ENCODE results near the gene KCNJ4.
"Not testable (repeated sequence)": the region's sequence is repeated elsewhere in the genome, so short reads cannot be mapped to it uniquely, and the experiment has no call there.

The KCNJ4 gene

GRCh38 chr22:38481871-38482332 lies 26.9 kb upstream of the KCNJ4 start:
- no peak for ATAC-seq
- no peak for DNase-seq
- peaks cover 21% of the 10 kb centered on the region for H3K4me1 Mint-ChIP-seq
- no peaks in the 10 kb centered on the region for H3K27me3 Mint-ChIP-seq
- no peak overlapping the region for H3K4me3 Mint-ChIP-seq
- no peaks in the 10 kb centered on the region for H3K9me3 Mint-ChIP-seq
- peak overlapping the region in 1 of 2 donors; percentile 88 for H3K27ac Mint-ChIP-seq

GRCh38 chr22:38481162-38481870 lies 26.3 kb upstream of the KCNJ4 start:
- peak overlapping the region; percentile 69 to 88 for H3K27ac Mint-ChIP-seq
- no peak overlapping the region for H3K4me3 Mint-ChIP-seq
- H3K9me3 Mint-ChIP-seq = no peaks in the 10 kb centered on the region
- DNase-seq = no peak
- no peaks in the 10 kb centered on the region for H3K27me3 Mint-ChIP-seq
- ATAC-seq = no peak
- peaks cover 15% of the 10 kb centered on the region for H3K4me1 Mint-ChIP-seq

GRCh38 chr22:38479096-38479837 lies 24.3 kb upstream of the KCNJ4 start:
- H3K27ac Mint-ChIP-seq = peak overlapping the region in 1 of 2 donors; percentile 26
- no peak overlapping the region for H3K4me3 Mint-ChIP-seq
- peaks cover 6% of the 10 kb centered on the region for H3K4me1 Mint-ChIP-seq
- no peaks in the 10 kb centered on the region for H3K27me3 Mint-ChIP-seq
- no peaks in the 10 kb centered on the region for H3K9me3 Mint-ChIP-seq
- DNase-seq (no peak), ATAC-seq (peak; percentile 6)

- Mint-ChIP-seq H3K27me3 (no peaks in the 10 kb centered on the region), H3K4me3 (no peak overlapping the region), H3K4me1 (peaks cover 8% of the 10 kb centered on the region), H3K27ac (no peak overlapping the region), H3K9me3 (no peaks in the 10 kb centered on the region)
- ATAC-seq (no peak), DNase-seq (no peak)
Measured at GRCh38 chr22:38477585-38477984, 22.6 kb upstream of the KCNJ4 start.

- H3K4me3 Mint-ChIP-seq = no peak overlapping the region
- peak overlapping the region in 1 of 2 donors; percentile 9 for H3K27ac Mint-ChIP-seq
- H3K4me1 Mint-ChIP-seq = peaks cover 8% of the 10 kb centered on the region
- DNase-seq = no peak
- peaks cover 3% of the 10 kb centered on the region for H3K27me3 Mint-ChIP-seq
- no peaks in the 10 kb centered on the region for H3K9me3 Mint-ChIP-seq
- ATAC-seq = no peak
Measured at GRCh38 chr22:38474003-38474607, 19.1 kb upstream of the KCNJ4 start.

GRCh38 chr22:38471237-38471636 lies 16.2 kb upstream of the KCNJ4 start:
- no peak for ATAC-seq

GRCh38 chr22:38470179-38470578 lies 15.2 kb upstream of the KCNJ4 start:
- peaks cover 35% of the 10 kb centered on the region for H3K27me3 Mint-ChIP-seq
- not testable (repeated sequence) for ATAC-seq, H3K9me3 Mint-ChIP-seq, H3K4me3 Mint-ChIP-seq, H3K27ac Mint-ChIP-seq, DNase-seq
- peaks cover 24% of the 10 kb centered on the region for H3K4me1 Mint-ChIP-seq

More at GRCh38 chr22:38471237-38471636, 16.2 kb upstream of the KCNJ4 start:
- Mint-ChIP-seq H3K9me3 (no peaks in the 10 kb centered on the region), H3K27me3 (peaks cover 24% of the 10 kb centered on the region), H3K27ac (no peak overlapping the region), H3K4me1 (peaks cover 24% of the 10 kb centered on the region), H3K4me3 (no peak overlapping the region)
- DNase-seq = no peak

- Mint-ChIP-seq H3K27ac (no peak overlapping the region), H3K9me3 (no peaks in the 10 kb centered on the region), H3K27me3 (peaks cover 43% of the 10 kb centered on the region), H3K4me3 (no peak overlapping the region), H3K4me1 (peaks cover 22% of the 10 kb centered on the region)
- DNase-seq (no peak), ATAC-seq (no peak)
Measured at GRCh38 chr22:38469306-38469781, 14.3 kb upstream of the KCNJ4 start.

GRCh38 chr22:38468443-38469305 lies 13.7 kb upstream of the KCNJ4 start:
- Mint-ChIP-seq H3K27ac (no peak overlapping the region), H3K27me3 (peaks cover 50% of the 10 kb centered on the region), H3K4me1 (peaks cover 16% of the 10 kb centered on the region), H3K9me3 (no peaks in the 10 kb centered on the region), H3K4me3 (peak overlapping the region; percentile 74 to 81)
- ATAC-seq = peak; percentile 37
- no peak for DNase-seq

- peak; percentile 91 for ATAC-seq
- Mint-ChIP-seq H3K27me3 (peaks cover 57% of the 10 kb centered on the region), H3K4me1 (peaks cover 22% of the 10 kb centered on the region), H3K9me3 (no peaks in the 10 kb centered on the region), H3K27ac (peak within 1 kb of the TSS in 1 of 2 donors; percentile 95), H3K4me3 (peak within 1 kb of the TSS; percentile 83 to 86)
- DNase-seq = peak; percentile 66 to 68
Measured at GRCh38 chr22:38467904-38468442, 13.0 kb upstream of the KCNJ4 start, which contains the start of gene KDELR3. TSS of gene KDELR3 (plus strand) at chr22:38468096. CDS start at chr22:38468234, 138 bp downstream.

- DNase-seq (no peak), ATAC-seq (peak; percentile 19)
- peaks cover 23% of the 10 kb centered on the region for H3K4me1 Mint-ChIP-seq
- peak overlapping the region in 1 of 2 donors; percentile 95 for H3K27ac Mint-ChIP-seq
- H3K9me3 Mint-ChIP-seq = no peaks in the 10 kb centered on the region
- peaks cover 62% of the 10 kb centered on the region for H3K27me3 Mint-ChIP-seq
- H3K4me3 Mint-ChIP-seq = peak overlapping the region; percentile 83 to 86
Measured at GRCh38 chr22:38467438-38467903, 12.5 kb upstream of the KCNJ4 start.

GRCh38 chr22:38465673-38466490 lies 10.9 kb upstream of the KCNJ4 start:
- ATAC-seq = no peak
- no peaks in the 10 kb centered on the region for H3K9me3 Mint-ChIP-seq
- no peak for DNase-seq
- H3K4me3 Mint-ChIP-seq = no peak overlapping the region
- H3K27me3 Mint-ChIP-seq = peaks cover 78% of the 10 kb centered on the region
- H3K27ac Mint-ChIP-seq = no peak overlapping the region
- peaks cover 36% of the 10 kb centered on the region for H3K4me1 Mint-ChIP-seq

GRCh38 chr22:38464992-38465672 lies 10.1 kb upstream of the KCNJ4 start:
- H3K27ac Mint-ChIP-seq = no peak overlapping the region

More at GRCh38 chr22:38464992-38465672, 10.1 kb upstream of the KCNJ4 start:
- no peak for DNase-seq
- H3K4me3 Mint-ChIP-seq = no peak overlapping the region
- no peaks in the 10 kb centered on the region for H3K9me3 Mint-ChIP-seq
- ATAC-seq = no peak
- peaks cover 85% of the 10 kb centered on the region for H3K27me3 Mint-ChIP-seq
- H3K4me1 Mint-ChIP-seq = peaks cover 36% of the 10 kb centered on the region

Measured in stimulated activated naive CD8-positive, alpha-beta T cell treated with anti-CD3 and anti-CD28 coated beads, Interleukin-15, amount 100 ng/mL, for 72 hours (primary cell).